NOMO-1 treated with dmso at 0.1 percent for 144 hours (cell line): ENCODE measurements around the gene CDK13.
A peak's percentile ranks its signal among the peaks of the same experiment; 100 is the strongest.
"Not testable (repeated sequence)": the region's sequence is repeated elsewhere in the genome, so short reads cannot be mapped to it uniquely, and the experiment has no call there.

ENCODE experiments used
- DNase-seq: peaks from one replicate; lab custom pipeline; 2025; ENCODE audit not compliant: unreplicated experiment; lab: John Stamatoyannopoulos, UW

CDK13 gene

GRCh38 chr7:40095695-40096327 is 145.8 kb downstream of the CDK13 start:
- no peak for DNase-seq

DNA sequence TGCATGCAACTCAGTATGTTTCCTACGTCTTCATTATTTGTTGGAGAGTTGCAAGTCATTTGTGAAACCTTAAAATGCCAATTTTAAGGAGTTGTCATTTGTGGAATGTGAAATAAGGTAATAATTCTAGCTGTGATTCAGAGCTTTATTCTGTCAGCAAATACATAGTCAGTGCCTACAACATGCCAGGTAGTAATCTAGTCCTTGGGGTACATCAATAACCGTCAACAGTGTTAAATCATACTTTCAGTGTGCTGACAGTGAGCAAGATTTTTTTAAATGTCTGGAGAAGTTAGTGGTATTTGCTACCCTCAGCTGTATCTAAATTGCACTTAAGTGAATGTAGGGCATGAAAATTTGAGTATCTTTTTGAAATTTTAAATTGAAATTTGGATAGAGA is 147.7 kb downstream of the CDK13 start:
- DNase-seq, result no peak

DNA sequence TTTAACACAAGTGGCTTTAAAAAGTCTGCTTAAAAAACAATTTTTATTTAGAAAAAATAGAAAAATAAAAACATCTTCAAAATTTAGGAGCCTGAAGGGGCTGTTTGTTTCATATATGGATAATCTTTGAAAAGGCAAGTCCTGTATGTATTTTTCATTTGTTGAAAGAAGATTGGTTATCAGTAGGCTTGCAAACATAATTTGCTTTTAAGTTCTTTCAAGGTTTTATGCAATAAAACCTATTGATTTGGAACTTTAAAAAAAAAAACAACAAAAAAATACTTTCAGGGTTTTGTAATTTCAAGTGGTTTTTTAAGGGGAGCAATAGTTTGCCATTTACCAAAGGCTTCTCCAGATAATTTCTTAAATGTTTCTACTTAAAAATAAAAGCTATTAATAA is 148.8 kb downstream of the CDK13 start:
- DNase-seq, result no peak

DNA sequence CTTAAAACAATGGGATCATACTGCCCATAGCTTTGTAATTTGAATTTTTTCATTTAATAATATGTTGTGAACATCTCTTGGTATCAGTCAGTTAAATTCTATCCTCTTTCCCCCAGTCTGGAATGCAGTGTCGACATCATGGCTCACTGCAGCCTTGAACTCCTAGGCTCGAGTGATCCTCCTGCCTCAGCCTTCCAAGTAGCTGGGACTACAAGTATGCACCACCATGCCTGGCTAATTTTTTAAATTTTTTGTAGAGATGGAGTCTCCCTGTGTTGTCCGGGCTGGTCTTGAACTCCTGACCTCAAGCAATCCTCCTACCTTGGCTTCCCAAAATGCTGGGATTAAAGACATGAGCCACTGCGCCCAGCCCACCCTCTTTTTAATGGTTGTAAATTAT is 149.8 kb downstream of the CDK13 start:
- no peak for DNase-seq

- DNase-seq, result no peak
These were observed 151.1 kb downstream of the CDK13 start for GRCh38 chr7:40101201-40101600.

DNA sequence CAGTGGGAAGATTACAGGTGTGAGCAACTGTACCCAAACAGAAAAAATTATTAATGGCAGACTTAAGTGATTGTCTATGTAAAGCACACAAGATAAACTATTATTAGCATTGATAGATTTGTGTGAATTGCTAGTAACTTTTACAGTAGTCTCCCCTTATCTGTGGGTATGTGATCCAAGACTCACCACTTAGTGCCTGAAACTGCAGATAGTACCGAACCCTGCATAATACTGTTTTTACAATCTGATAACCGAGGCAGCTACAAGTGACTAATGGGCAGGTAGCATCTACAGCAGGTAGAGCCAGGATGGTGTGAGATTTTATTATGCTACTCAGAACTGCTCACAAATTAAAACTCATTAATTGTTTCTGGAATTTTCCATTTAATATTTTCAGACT is 152.8 kb downstream of the CDK13 start:
- no peak for DNase-seq

GRCh38 chr7:40105879-40106473 is 155.9 kb downstream of the CDK13 start:
- no peak for DNase-seq

GRCh38 chr7:40115936-40116335 is 165.9 kb downstream of the CDK13 start:
- no peak for DNase-seq

DNA sequence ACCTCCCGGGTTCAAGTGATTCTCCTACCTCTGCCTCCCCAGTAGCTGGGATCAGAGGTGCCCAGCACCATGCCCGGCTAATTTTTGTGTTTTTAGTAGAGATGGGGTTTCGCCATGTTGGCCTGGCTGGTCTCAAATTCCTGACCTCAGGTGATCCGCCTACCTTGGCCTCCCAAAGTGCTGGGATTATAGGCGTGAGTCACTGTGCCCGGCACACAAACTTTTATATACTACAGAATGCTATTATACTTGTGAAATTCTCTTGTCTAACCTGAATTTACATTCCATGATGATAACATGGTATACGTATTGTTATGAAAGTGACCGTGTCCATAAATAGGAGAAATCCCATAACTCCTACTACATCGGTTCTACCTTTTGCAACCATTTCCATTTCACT is 167.1 kb downstream of the CDK13 start:
- DNase-seq, result not testable (repeated sequence)

GRCh38 chr7:40118201-40118600 is 168.1 kb downstream of the CDK13 start:
- DNase-seq, result not testable (repeated sequence)

- DNase-seq, result no peak
These were observed 170.0 kb downstream of the CDK13 start for GRCh38 chr7:40120020-40120419.

GRCh38 chr7:40122100-40122939 is 172.3 kb downstream of the CDK13 start:
- DNase-seq, result not testable (repeated sequence)

DNA sequence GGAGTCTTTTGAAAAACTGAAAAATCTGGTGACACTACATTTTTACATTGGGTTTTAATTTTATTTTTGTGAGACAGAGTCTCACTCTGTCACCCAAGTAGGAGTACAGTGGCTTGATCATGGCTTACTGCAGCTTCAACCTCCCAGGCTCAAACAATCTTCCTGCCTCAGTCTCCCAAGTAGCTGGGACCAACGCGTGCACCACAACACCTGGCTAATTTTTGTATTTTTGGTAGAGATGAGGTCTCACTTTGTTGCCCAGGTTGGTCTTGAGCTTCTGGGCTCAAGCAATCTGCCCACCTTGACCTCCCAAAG is 172.8 kb downstream of the CDK13 start:
- no peak for DNase-seq

- peak; percentile 18 for DNase-seq
These were observed 183.7 kb downstream of the CDK13 start for GRCh38 chr7:40133561-40134427.

DNA sequence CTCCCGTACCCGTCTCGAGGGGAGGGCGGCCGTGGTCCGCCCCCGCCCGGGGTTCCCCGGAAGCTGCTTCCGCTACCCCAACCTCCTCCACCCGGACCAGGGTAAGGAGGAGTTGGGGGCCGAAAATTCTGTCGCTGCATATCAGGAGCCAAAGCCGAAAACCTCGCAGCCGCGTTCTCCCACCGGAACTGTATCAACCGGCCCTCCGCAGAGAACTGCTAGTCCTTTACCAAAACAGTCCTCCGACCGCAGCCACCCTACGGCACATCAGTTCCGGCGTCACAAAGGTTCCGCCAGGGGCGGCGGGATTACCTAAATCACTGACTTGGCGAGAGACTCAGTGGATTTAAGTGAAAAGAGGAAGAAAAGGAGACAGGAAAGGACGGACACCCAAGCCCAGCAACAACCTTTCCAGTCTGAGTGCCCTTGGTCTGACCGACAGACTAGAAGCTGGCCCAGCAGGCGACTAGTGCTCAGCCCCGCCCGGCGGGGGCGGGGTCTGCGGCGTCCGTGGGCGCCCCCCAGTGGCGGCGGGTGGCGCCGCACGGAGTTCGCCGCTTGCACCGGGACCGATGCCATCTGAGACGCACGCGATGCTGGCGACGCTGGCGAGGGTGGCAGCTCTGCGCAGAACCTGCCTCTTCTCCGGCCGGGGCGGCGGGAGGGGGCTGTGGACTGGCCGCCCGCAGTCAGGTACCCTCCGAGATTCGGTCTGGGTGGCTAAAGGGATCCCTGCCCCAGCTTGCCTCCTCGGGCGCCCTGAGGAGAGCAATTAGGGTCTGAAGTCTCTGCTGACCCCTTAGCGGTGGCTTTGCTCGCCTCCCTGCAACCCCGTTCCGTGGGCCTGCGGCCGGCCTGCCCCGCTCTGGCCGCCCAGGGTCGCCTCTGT is 184.6 kb downstream of the CDK13 start, which contains the start of the genes MPLKIP and SUGCT:
MPLKIP (minus strand) TSS at position 195 of the 889 bp plus-strand sequence; CDS start at position 140, 55 bp downstream.
SUGCT (plus strand) TSS at position 578 of the 889 bp plus-strand sequence.
- DNase-seq, result peak; percentile 77

- no peak for DNase-seq
These were observed 185.2 kb downstream of the CDK13 start for GRCh38 chr7:40135317-40135610.

DNA sequence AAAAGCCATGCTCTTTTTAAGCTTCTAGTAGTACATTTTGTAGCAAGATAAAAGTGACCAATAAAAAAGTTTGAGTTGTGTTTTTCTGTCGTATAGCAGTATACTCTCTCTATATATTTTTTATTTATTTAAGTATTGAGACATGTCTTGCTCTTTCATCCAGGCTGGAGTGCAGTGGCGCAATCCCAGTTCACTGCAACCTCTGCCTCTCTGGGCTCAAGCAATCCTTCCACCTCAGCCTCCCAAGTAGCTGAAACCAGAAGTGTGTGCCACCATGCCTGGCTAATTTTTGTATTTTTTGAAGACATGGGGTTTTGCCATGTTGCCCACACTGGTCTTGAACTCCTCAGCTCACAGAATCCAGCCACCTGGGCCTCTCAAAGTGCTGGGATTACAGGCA is 187.5 kb downstream of the CDK13 start:
- DNase-seq, result no peak

DNA sequence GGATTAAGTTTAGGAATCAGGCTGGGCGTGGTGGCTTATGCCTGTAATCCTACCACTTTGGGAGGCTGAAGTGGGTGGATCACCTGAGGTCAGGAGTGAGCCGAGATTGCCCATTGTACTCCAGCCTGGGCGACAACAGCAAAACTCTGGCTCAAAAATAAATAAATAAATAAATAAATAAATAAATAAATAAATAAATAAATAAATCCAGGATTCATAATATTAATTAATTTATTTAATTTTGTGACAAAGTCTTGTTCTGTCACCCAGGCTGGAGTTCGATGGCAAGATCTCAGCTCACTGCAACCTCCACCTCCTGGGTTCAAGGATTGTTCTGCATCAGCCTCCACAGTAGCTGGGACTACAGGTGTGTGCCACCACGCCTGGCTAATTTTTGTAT is 188.9 kb downstream of the CDK13 start:
- DNase-seq, result no peak

GRCh38 chr7:40139891-40140290 is 189.8 kb downstream of the CDK13 start:
- DNase-seq, result not testable (repeated sequence)

- not testable (repeated sequence) for DNase-seq
These were observed 191.9 kb downstream of the CDK13 start for GRCh38 chr7:40141916-40142315.
